ENCODE data around the gene CD58. TPM values are rescaled to one million over a fixed set of nuclear protein-coding genes. Genes with fewer than 3 reads are reported as not detected.

Gene CD58
- total and polyA plus RNA-seq, 2 experiments from 2014 or later, result 6.1 to 20.0 TPM

GRCh38 chr1:116504308-116505156, 66.3 kb downstream of the CD58 start:
- no peak for TF ChIP-seq CTCF (IDR thresholded peaks at IDR 0.05; ENCODE audit: low read depth, low read length)
- Histone ChIP-seq H3K4me3 (no peak overlapping the region), H3K27me3 (no peaks in the 10 kb centered on the region), H3K9me3 (ENCODE audit: low read depth) (no peaks in the 10 kb centered on the region), H3K27ac (no peak overlapping the region), H3K4me1 (ENCODE audit: low read depth) (no peaks in the 10 kb centered on the region), H3K36me3 (no peaks in the 10 kb centered on the region)
- peak in 1 of 2 donors; percentile 74 for DNase-seq (ENCODE audit: low read depth in 1 of 2, low spot score in 1 of 2)

GRCh38 chr1:116503546-116504307, 67.1 kb downstream of the CD58 start:
- no peaks in the 10 kb centered on the region for H3K4me1 ChIP-seq (ENCODE audit: low read depth)
- no peak overlapping the region for H3K4me3 ChIP-seq
- H3K9me3 ChIP-seq (ENCODE audit: low read depth), result no peaks in the 10 kb centered on the region
- no peak for TF ChIP-seq CTCF (IDR thresholded peaks at IDR 0.05; ENCODE audit: low read depth, low read length)
- H3K27me3 ChIP-seq, result no peaks in the 10 kb centered on the region
- no peaks in the 10 kb centered on the region for H3K36me3 ChIP-seq
- peak in 1 of 2 donors; percentile 61 for DNase-seq (ENCODE audit: low read depth in 1 of 2, low spot score in 1 of 2)
- no peak overlapping the region for H3K27ac ChIP-seq

- H3K9me3 ChIP-seq (ENCODE audit: low read depth), result no peaks in the 10 kb centered on the region
Measured at GRCh38 chr1:116502671-116503314, 68.0 kb downstream of the CD58 start.

GRCh38 chr1:116501870-116502244, 69.0 kb downstream of the CD58 start:
- no peak for DNase-seq (ENCODE audit: low read depth in 1 of 2, low spot score in 1 of 2)
- H3K4me1 ChIP-seq (ENCODE audit: low read depth), result no peaks in the 10 kb centered on the region
- H3K9me3 ChIP-seq (ENCODE audit: low read depth), result no peaks in the 10 kb centered on the region
- H3K4me3 ChIP-seq, result no peak overlapping the region
- TF ChIP-seq CTCF (IDR thresholded peaks at IDR 0.05; ENCODE audit: low read depth, low read length), result no peak
- H3K36me3 ChIP-seq, result no peaks in the 10 kb centered on the region
- no peak overlapping the region for H3K27ac ChIP-seq
- no peaks in the 10 kb centered on the region for H3K27me3 ChIP-seq

More at GRCh38 chr1:116502671-116503314, 68.0 kb downstream of the CD58 start:
- no peak for DNase-seq (ENCODE audit: low read depth in 1 of 2, low spot score in 1 of 2)
- no peak for TF ChIP-seq CTCF (IDR thresholded peaks at IDR 0.05; ENCODE audit: low read depth, low read length)
- Histone ChIP-seq H3K4me1 (ENCODE audit: low read depth) (no peaks in the 10 kb centered on the region), H3K27ac (no peak overlapping the region), H3K4me3 (no peak overlapping the region), H3K36me3 (no peaks in the 10 kb centered on the region), H3K27me3 (no peaks in the 10 kb centered on the region)

- no peaks in the 10 kb centered on the region for H3K9me3 ChIP-seq (ENCODE audit: low read depth)
- no peaks in the 10 kb centered on the region for H3K36me3 ChIP-seq
- DNase-seq (ENCODE audit: low read depth in 1 of 2, low spot score in 1 of 2), result no peak
- H3K27ac ChIP-seq, result no peak overlapping the region
- TF ChIP-seq CTCF (IDR thresholded peaks at IDR 0.05; ENCODE audit: low read depth, low read length), result no peak
- H3K4me3 ChIP-seq, result no peak overlapping the region
- no peaks in the 10 kb centered on the region for H3K27me3 ChIP-seq
- no peaks in the 10 kb centered on the region for H3K4me1 ChIP-seq (ENCODE audit: low read depth)
Measured at GRCh38 chr1:116501125-116501869, 69.5 kb downstream of the CD58 start.
